H1 (cell line): ENCODE results near the gene CYP26A1. TPM values are rescaled to one million over a fixed set of nuclear protein-coding genes. Genes with fewer than 3 reads are reported as not detected.

ENCODE experiments used
- CTCF ChIA-PET: fragments of 300-600 bp; sonication (Branson Sonifier 250); formaldehyde crosslinking; loops from one replicate; lab custom pipeline; 2021; ENCODE audit not compliant: partially characterized antibody; lab: Charles Lee
- POLR2A ChIA-PET: fragments of 300-600 bp; sonication (Branson Sonifier 250); formaldehyde crosslinking; loops from one replicate; lab custom pipeline; 2021; ENCODE audit warnings: inconsistent platforms; ENCODE audit not compliant: partially characterized antibody; lab: Charles Lee
- DNase-seq, 2 experiments: peaks; one replicate each; pipeline versions ENCODE4 v3.0.0 to v3.0.0-alpha.2; 2010 to 2022; ENCODE audit warnings: low spot score in 2 of 2, low read depth in 1 of 2, mixed read lengths in 1 of 2
- FAIRE-seq: peaks from 2 replicates; lab custom pipeline; 2011; peaks lifted over from hg19 to GRCh38; lab: Jason Lieb, UNC
- H2AFZ ChIP-seq: 2 replicates; pipeline ENCODE4 v1.8.1; 2012; ENCODE audit warnings: low read length, inconsistent platforms
- H2AK5ac ChIP-seq: 2 replicates; pipeline ENCODE4 v1.6.1; 2013; ENCODE audit warnings: low read depth, low read length
- H2BK120ac ChIP-seq: replicated peaks from 2 replicates; pipeline ENCODE3; 2013; ENCODE audit warnings: low read depth, low read length, inconsistent platforms
- H2BK12ac ChIP-seq: 2 replicates; pipeline ENCODE4 v1.6.1; 2013; ENCODE audit warnings: low read depth, low read length
- H2BK15ac ChIP-seq: 2 replicates; pipeline ENCODE4 v1.6.1; 2013; ENCODE audit warnings: low read length
- H2BK20ac ChIP-seq: 2 replicates; pipeline ENCODE4 v1.6.1; 2013; ENCODE audit warnings: low read length
- H2BK5ac ChIP-seq: 2 replicates; pipeline ENCODE4 v1.6.1; 2013; ENCODE audit warnings: low read depth, low read length
- H3K14ac ChIP-seq: 2 replicates; pipeline ENCODE4 v1.6.1; 2013; ENCODE audit warnings: inconsistent platforms; ENCODE audit not compliant: insufficient read length
- H3K18ac ChIP-seq: 2 replicates; pipeline ENCODE4 v1.6.1; 2013; ENCODE audit warnings: low read length; ENCODE audit errors: extremely low read depth
- H3K23ac ChIP-seq: 2 replicates; pipeline ENCODE4 v1.6.1; 2013; ENCODE audit warnings: inconsistent platforms; ENCODE audit not compliant: insufficient read length
- H3K23me2 ChIP-seq: 2 replicates; pipeline ENCODE4 v1.6.1; 2013; ENCODE audit warnings: low read depth, low read length
- H3K27ac ChIP-seq: 2 replicates; pipeline ENCODE4 v1.6.1; 2011; ENCODE audit warnings: low read depth, low read length, inconsistent platforms
- H3K27me3 ChIP-seq, 4 experiments: replicated peaks in 1 of 4; 1 replicate in 1 of 4; 2 replicates in 3 of 4; pipeline versions ENCODE4 v1.6.1 to v1.8.1; 2011 to 2013; ENCODE audit warnings: low read length in 3 of 4, mild to moderate bottlenecking in 3 of 4, inconsistent platforms in 2 of 4, mixed read lengths in 2 of 4, moderate library complexity in 1 of 4; ENCODE audit not compliant: control insufficient read depth in 3 of 4, insufficient read depth in 3 of 4; ENCODE audit errors: extremely low read depth in 1 of 4
- H3K36me3 ChIP-seq, 4 experiments: 2 replicates each; pipeline versions ENCODE4 v1.6.1 to v1.8.1; 2011 to 2013; ENCODE audit warnings: mild to moderate bottlenecking in 4 of 4, low read length in 3 of 4, moderate library complexity in 2 of 4, control low read depth in 1 of 4, inconsistent platforms in 1 of 4; ENCODE audit not compliant: insufficient read depth in 4 of 4, control insufficient read depth in 2 of 4
- H3K4ac ChIP-seq: replicated peaks from 2 replicates; pipeline ENCODE3; 2013; ENCODE audit warnings: low read length, low read depth, mixed read lengths, inconsistent platforms; ENCODE audit not compliant: insufficient read length
- H3K4me1 ChIP-seq, 4 experiments: replicated peaks in 1 of 4; 1 replicate in 1 of 4; 2 replicates in 3 of 4; pipeline versions ENCODE4 v1.6.1 to v1.8.1; 2011 to 2013; ENCODE audit warnings: low read length in 3 of 4, inconsistent platforms in 2 of 4, mixed read lengths in 1 of 4; ENCODE audit not compliant: insufficient read depth in 4 of 4, control insufficient read depth in 3 of 4
- H3K4me2 ChIP-seq, 2 experiments: 2 replicates each; pipeline versions ENCODE4 v1.6.1 to v1.8.1; 2011 to 2013; ENCODE audit warnings: low read depth in 2 of 2, low read length in 2 of 2, control low read depth in 1 of 2, inconsistent platforms in 1 of 2, mild to moderate bottlenecking in 1 of 2; ENCODE audit not compliant: insufficient read depth in 1 of 2
- H3K4me3 ChIP-seq, 4 experiments: fragments of 200-600, 300-600 bp in 1 of 4; sonication (generic), shearing (Covaris generic), sonication (Bioruptor Twin) in 1 of 4; 2 replicates each; pipeline versions ENCODE4 v1.5.1 to v1.8.1; 2011 to 2016; ENCODE audit warnings: low read length in 4 of 4, low read depth in 3 of 4, control low read depth in 2 of 4, inconsistent platforms in 2 of 4, mild to moderate bottlenecking in 2 of 4, mixed read lengths in 1 of 4, moderate library complexity in 1 of 4; ENCODE audit not compliant: insufficient read depth in 2 of 4; ENCODE audit errors: extremely low read depth in 1 of 4
- H3K56ac ChIP-seq: replicated peaks from 2 replicates; pipeline ENCODE3; 2013; ENCODE audit warnings: low read depth, mild to moderate bottlenecking, mixed read lengths, low read length, inconsistent platforms; ENCODE audit not compliant: insufficient read length
- H3K79me1 ChIP-seq: 2 replicates; pipeline ENCODE4 v1.6.1; 2013; ENCODE audit warnings: low read depth, low read length, control low read depth
- H3K79me2 ChIP-seq, 2 experiments: 2 replicates each; pipeline versions ENCODE4 v1.6.1 to v1.8.1; 2012 to 2013; ENCODE audit warnings: low read length in 2 of 2, mild to moderate bottlenecking in 2 of 2, inconsistent platforms in 1 of 2; ENCODE audit not compliant: insufficient read depth in 2 of 2, control insufficient read depth in 1 of 2
- H3K9ac ChIP-seq, 4 experiments: replicated peaks in 1 of 4; 1 replicate in 1 of 4; 2 replicates in 3 of 4; pipeline versions ENCODE4 v1.6.1 to v1.8.1; 2011 to 2013; ENCODE audit warnings: low read depth in 3 of 4, low read length in 3 of 4, control low read depth in 2 of 4, mild to moderate bottlenecking in 2 of 4, moderate library complexity in 2 of 4, inconsistent platforms in 1 of 4; ENCODE audit errors: extremely low read depth in 1 of 4
- H3K9me3 ChIP-seq, 2 experiments: 2 replicates each; pipeline versions ENCODE4 v1.6.1 to v1.8.1; 2012 to 2013; ENCODE audit warnings: mild to moderate bottlenecking in 2 of 2, moderate library complexity in 2 of 2, control low read depth in 1 of 2, inconsistent platforms in 1 of 2, low read depth in 1 of 2, low read length in 1 of 2, mixed read lengths in 1 of 2; ENCODE audit not compliant: insufficient read depth in 2 of 2
- H4K20me1 ChIP-seq, 2 experiments: replicated peaks in 1 of 2; 2 replicates each; pipeline versions ENCODE3 to v1.8.1; 2011 to 2013; ENCODE audit warnings: inconsistent platforms in 2 of 2, low read length in 2 of 2, mild to moderate bottlenecking in 1 of 2; ENCODE audit not compliant: insufficient read depth in 2 of 2, control insufficient read depth in 1 of 2
- H4K5ac ChIP-seq: 2 replicates; pipeline ENCODE4 v1.6.1; 2013; ENCODE audit warnings: low read length, low read depth, mixed read lengths, inconsistent platforms; ENCODE audit not compliant: insufficient read length
- H4K8ac ChIP-seq: 2 replicates; pipeline ENCODE4 v1.8.0; 2013; ENCODE audit warnings: mild to moderate bottlenecking, moderate library complexity, low read length, inconsistent platforms; ENCODE audit not compliant: insufficient read depth; ENCODE audit errors: extremely low read depth
- H4K91ac ChIP-seq: replicated peaks from 2 replicates; pipeline ENCODE3; 2013; ENCODE audit warnings: low read length, mixed read lengths, inconsistent platforms; ENCODE audit not compliant: insufficient read length
- HDAC2 ChIP-seq, 2 experiments: fragments of 300-600 bp in 1 of 2; sonication (generic) in 1 of 2; IDR thresholded peaks; 2 replicates each; pipeline ENCODE4 v1.6.1; 2011 to 2012; ENCODE audit warnings: low read depth in 2 of 2, low read length in 2 of 2, mild to moderate bottlenecking in 2 of 2, moderate library complexity in 2 of 2, borderline replicate concordance in 1 of 2, inconsistent platforms in 1 of 2
- JUN ChIP-seq: IDR thresholded peaks from 2 replicates; pipeline ENCODE4 v1.6.1; 2011; ENCODE audit warnings: low read depth, mild to moderate bottlenecking, improper control_type of control experiment, low read length
- NRF1 ChIP-seq: IDR thresholded peaks from 2 replicates; pipeline ENCODE4 v1.6.1; 2011; ENCODE audit warnings: mild to moderate bottlenecking, low read depth, low read length, improper control_type of control experiment
- RXRA ChIP-seq: IDR thresholded peaks from 2 replicates; pipeline ENCODE4 v1.6.1; 2011; ENCODE audit warnings: low read depth, mild to moderate bottlenecking, low read length, moderate library complexity; ENCODE audit not compliant: insufficient read depth
- SIN3A ChIP-seq, 2 experiments: IDR thresholded peaks in 1 of 2; conservative IDR thresholded peaks in 1 of 2; 2 replicates each; pipeline ENCODE4 v1.6.1; 2011 to 2012; ENCODE audit warnings: low read length in 2 of 2, improper control_type of control experiment in 1 of 2, low read depth in 1 of 2, mild to moderate bottlenecking in 1 of 2
- SIX5 ChIP-seq: IDR thresholded peaks from 2 replicates; pipeline ENCODE4 v1.6.1; 2011; ENCODE audit warnings: mild to moderate bottlenecking, low read depth, low read length
- SP1 ChIP-seq: IDR thresholded peaks from 2 replicates; pipeline ENCODE4 v1.6.1; 2011; ENCODE audit warnings: low read depth, low read length
- SUZ12 ChIP-seq: fragments of 200-600 bp; sonication (generic); IDR thresholded peaks from 2 replicates; pipeline ENCODE4 v1.6.1; 2012; ENCODE audit warnings: mild to moderate bottlenecking, inconsistent platforms, low read length, moderate library complexity, mixed read lengths
- polyA plus RNA-seq, 7 experiments: library from polyadenylated mRNA; depleted of rRNA in 3 of 7; stranded (reverse) in 5 of 7; unstranded in 2 of 7; fragments of >200 nt in 5 of 7; fragments of 200-250 nt in 2 of 7; gene quantifications; 1 replicate in 5 of 7; 2 replicates in 1 of 7; 4 replicates in 1 of 7; pipeline versions ENCODE4 v1.2.1 to v1.2.3, GENCODE V29; 2011 to 2013; ENCODE audit warnings: missing spikeins in 2 of 7, mixed read lengths in 2 of 7
- total RNA-seq: library from RNA; stranded (reverse); fragmentation: NEBNext Ultra II Directional; extraction: Animal tissue kit (Norgen Biotek cat#: 25700); gene quantifications from 2 replicates; pipeline ENCODE4 v1.2.1, GENCODE V29; 2021
- TF ChIP-seq, protein P1 (sequence below): IDR thresholded peaks from 2 replicates; pipeline ENCODE4 v1.6.1; 2012; ENCODE audit warnings: low read length, inconsistent platforms
- TF ChIP-seq, protein P2 (sequence below): IDR thresholded peaks from 2 replicates; pipeline ENCODE4 v1.6.1; 2011; ENCODE audit warnings: low read length, improper control_type of control experiment
- TF ChIP-seq, protein P3 (sequence below): IDR thresholded peaks from 2 replicates; pipeline ENCODE4 v1.6.1; 2012; ENCODE audit warnings: inconsistent platforms

Gene CYP26A1
- total and polyA plus RNA-seq, 2 of the 8 experiments (the other 6 are each of a cell fraction or from before 2014, with no cell fraction given), result 5.0 to 9.1 TPM

DNA sequence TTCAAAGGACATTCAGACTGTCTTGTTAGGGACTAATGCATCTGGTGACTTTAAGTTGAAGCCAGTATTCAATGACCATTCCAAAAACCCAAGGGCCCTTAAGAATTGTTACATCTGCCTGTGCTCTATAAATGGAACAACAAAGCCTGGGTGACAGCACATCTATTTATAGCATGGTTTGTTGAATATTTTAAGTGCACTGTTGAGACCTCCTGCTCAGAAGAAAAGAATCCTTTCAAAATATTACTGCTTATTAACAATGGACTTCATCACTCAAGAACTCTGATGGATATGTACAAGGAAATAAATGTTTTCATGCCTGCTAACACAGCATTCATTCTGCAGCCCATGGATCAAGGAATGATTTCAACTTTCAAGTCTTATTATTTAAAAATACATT lies 46.2 kb upstream of the CYP26A1 start:
- Histone ChIP-seq H2BK12ac (no peak overlapping the region), H3K4me1 (peaks cover 0 to 6% (median 0%) of the 10 kb centered on the region in 4 experiments; a peak in 3 of 7 replicates), H4K5ac (no peak overlapping the region), H3K14ac (no peak overlapping the region), H2BK5ac (no peak overlapping the region), H3K27me3 (no peaks in the 10 kb centered on the region), H3K23ac (no peak overlapping the region), H3K23me2 (no peaks in the 10 kb centered on the region), H3K4me3 (no peak overlapping the region), H2AFZ (no peak overlapping the region), H2AK5ac (no peak overlapping the region), H3K9ac (no peak overlapping the region), H3K18ac (no peak overlapping the region), H3K27ac (no peak overlapping the region), H3K79me2 (no peaks in the 10 kb centered on the region), H3K36me3 (no peaks in the 10 kb centered on the region), H2BK20ac (no peak overlapping the region), H4K91ac (no peak overlapping the region), H4K20me1 (no peaks in the 10 kb centered on the region), H2BK120ac (no peak overlapping the region), H2BK15ac (no peak overlapping the region), H3K56ac (no peak overlapping the region), H3K9me3 (no peaks in the 10 kb centered on the region), H3K4me2 (no peak overlapping the region), H3K79me1 (no peaks in the 10 kb centered on the region), H3K4ac (no peak overlapping the region), H4K8ac (no peak overlapping the region)
- FAIRE-seq (no peak), DNase-seq (no peak)
- ChIA-PET CTCF (interaction anchor here (0.6 to 1.3 kb wide), 3 partner anchors 12 to 38 kb away, joined by 3 to 5 read pairs (median 3); no protein-coding TSS in a partner anchor), POLR2A (no interaction called here)
- no peak for TF ChIP-seq NRF1
- TF ChIP-seq JUN, result no peak
- no peak for TF ChIP-seq SUZ12
- TF ChIP-seq, protein P1, sequence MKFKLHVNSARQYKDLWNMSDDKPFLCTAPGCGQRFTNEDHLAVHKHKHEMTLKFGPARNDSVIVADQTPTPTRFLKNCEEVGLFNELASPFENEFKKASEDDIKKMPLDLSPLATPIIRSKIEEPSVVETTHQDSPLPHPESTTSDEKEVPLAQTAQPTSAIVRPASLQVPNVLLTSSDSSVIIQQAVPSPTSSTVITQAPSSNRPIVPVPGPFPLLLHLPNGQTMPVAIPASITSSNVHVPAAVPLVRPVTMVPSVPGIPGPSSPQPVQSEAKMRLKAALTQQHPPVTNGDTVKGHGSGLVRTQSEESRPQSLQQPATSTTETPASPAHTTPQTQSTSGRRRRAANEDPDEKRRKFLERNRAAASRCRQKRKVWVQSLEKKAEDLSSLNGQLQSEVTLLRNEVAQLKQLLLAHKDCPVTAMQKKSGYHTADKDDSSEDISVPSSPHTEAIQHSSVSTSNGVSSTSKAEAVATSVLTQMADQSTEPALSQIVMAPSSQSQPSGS, result no peak
- TF ChIP-seq SP1, result no peak
- TF ChIP-seq, protein P2, sequence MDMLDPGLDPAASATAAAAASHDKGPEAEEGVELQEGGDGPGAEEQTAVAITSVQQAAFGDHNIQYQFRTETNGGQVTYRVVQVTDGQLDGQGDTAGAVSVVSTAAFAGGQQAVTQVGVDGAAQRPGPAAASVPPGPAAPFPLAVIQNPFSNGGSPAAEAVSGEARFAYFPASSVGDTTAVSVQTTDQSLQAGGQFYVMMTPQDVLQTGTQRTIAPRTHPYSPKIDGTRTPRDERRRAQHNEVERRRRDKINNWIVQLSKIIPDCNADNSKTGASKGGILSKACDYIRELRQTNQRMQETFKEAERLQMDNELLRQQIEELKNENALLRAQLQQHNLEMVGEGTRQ, result no peak
- TF ChIP-seq HDAC2 (IDR thresholded peaks at IDR 0.05; ENCODE audit: borderline replicate concordance in 1 of 2, low read depth in 2 of 2, low read length in 2 of 2), result no peak
- no peak for TF ChIP-seq SIX5
- TF ChIP-seq, protein P3, sequence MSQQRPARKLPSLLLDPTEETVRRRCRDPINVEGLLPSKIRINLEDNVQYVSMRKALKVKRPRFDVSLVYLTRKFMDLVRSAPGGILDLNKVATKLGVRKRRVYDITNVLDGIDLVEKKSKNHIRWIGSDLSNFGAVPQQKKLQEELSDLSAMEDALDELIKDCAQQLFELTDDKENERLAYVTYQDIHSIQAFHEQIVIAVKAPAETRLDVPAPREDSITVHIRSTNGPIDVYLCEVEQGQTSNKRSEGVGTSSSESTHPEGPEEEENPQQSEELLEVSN, result no peak
- no peak for TF ChIP-seq SIN3A (conservative IDR thresholded peaks at IDR 0.05 in 1 of 2, IDR thresholded peaks at IDR 0.05 in 1 of 2; ENCODE audit: low read depth in 1 of 2, low read length in 2 of 2)
- TF ChIP-seq RXRA, result no peak
